GM18909 (cell line): ENCODE data around the gene UBAP1L.
"Not testable (repeated sequence)": the region's sequence is repeated elsewhere in the genome, so short reads cannot be mapped to it uniquely, and the experiment has no call there.

ENCODE experiments used
- ATAC-seq: cut with Tn5 transposase; IDR thresholded peaks from one replicate; pipeline ENCODE4 v1.9.1; 2021; ENCODE audit warnings: mild to moderate bottlenecking; ENCODE audit not compliant: unreplicated experiment, poor library complexity

The UBAP1L gene

GRCh38 chr15:65085990-65086679 lies 28.9 kb downstream of the UBAP1L start:
- ATAC-seq, result no peak

- no peak for ATAC-seq
Measured at GRCh38 chr15:65085207-65085753, 29.7 kb downstream of the UBAP1L start.

GRCh38 chr15:65084500-65085206 lies 30.3 kb downstream of the UBAP1L start:
- no peak for ATAC-seq

GRCh38 chr15:65083262-65083701 lies 31.7 kb downstream of the UBAP1L start:
- no peak for ATAC-seq

GRCh38 chr15:65082303-65082953 lies 32.6 kb downstream of the UBAP1L start:
- no peak for ATAC-seq

GRCh38 chr15:65081758-65082157 lies 33.2 kb downstream of the UBAP1L start:
- ATAC-seq, result no peak

GRCh38 chr15:65081270-65081669 lies 33.7 kb downstream of the UBAP1L start:
- no peak for ATAC-seq

- ATAC-seq, result no peak
Measured at GRCh38 chr15:65079580-65079979, 35.4 kb downstream of the UBAP1L start.

GRCh38 chr15:65077981-65078352 lies 37.0 kb downstream of the UBAP1L start:
- ATAC-seq, result no peak

- no peak for ATAC-seq
Measured at GRCh38 chr15:65077291-65077980, 37.6 kb downstream of the UBAP1L start.

GRCh38 chr15:65076486-65077290 lies 38.3 kb downstream of the UBAP1L start, which contains the start of gene KBTBD13:
TSS of gene KBTBD13 (plus strand) at chr15:65076746. CDS start at chr15:65076816, 70 bp downstream.
- no peak for ATAC-seq

- not testable (repeated sequence) for ATAC-seq
Measured at GRCh38 chr15:65075607-65076395, 39.2 kb downstream of the UBAP1L start.

GRCh38 chr15:65074946-65075345 lies 40.1 kb downstream of the UBAP1L start:
- ATAC-seq, result not testable (repeated sequence)

- no peak for ATAC-seq
Measured at GRCh38 chr15:65072617-65073016, 42.4 kb downstream of the UBAP1L start.

- no peak for ATAC-seq
Measured at GRCh38 chr15:65072027-65072426, 43.0 kb downstream of the UBAP1L start.

GRCh38 chr15:65071381-65071811 lies 43.6 kb downstream of the UBAP1L start:
- no peak for ATAC-seq

GRCh38 chr15:65069779-65070546 lies 45.0 kb downstream of the UBAP1L start:
- no peak for ATAC-seq

- no peak for ATAC-seq
Measured at GRCh38 chr15:65069179-65069578, 45.8 kb downstream of the UBAP1L start.
